IPS DF 19.7 (cell line): ENCODE measurements around the gene PIAS1.
"Not testable (repeated sequence)": the region's sequence is repeated elsewhere in the genome, so short reads cannot be mapped to it uniquely, and the experiment has no call there.

Source experiments
- DNase-seq: peaks from one replicate; pipeline ENCODE4 v3.0.0-alpha.2; 2013; ENCODE audit warnings: low read depth, low spot score

PIAS1 gene

GRCh38 chr15:68203486-68203885 lies 149.4 kb downstream of the PIAS1 start:
- no peak for DNase-seq

GRCh38 chr15:68203956-68204355 lies 149.8 kb downstream of the PIAS1 start:
- no peak for DNase-seq

GRCh38 chr15:68204361-68204760 lies 150.2 kb downstream of the PIAS1 start:
- no peak for DNase-seq

GRCh38 chr15:68204776-68205557 lies 150.9 kb downstream of the PIAS1 start, which contains the start of gene CALML4:
TSS of gene CALML4 (minus strand) at chr15:68205332. CDS start at chr15:68205247, 85 bp downstream.
- DNase-seq: no peak

GRCh38 chr15:68205558-68205944 lies 151.4 kb downstream of the PIAS1 start:
- DNase-seq: no peak

GRCh38 chr15:68205954-68206539 lies 151.9 kb downstream of the PIAS1 start:
- peak; percentile 47 for DNase-seq

GRCh38 chr15:68206711-68207151 lies 152.6 kb downstream of the PIAS1 start:
- no peak for DNase-seq

- DNase-seq: no peak
These were observed 153.2 kb downstream of the PIAS1 start for GRCh38 chr15:68207176-68207935.

- no peak for DNase-seq
These were observed 154.0 kb downstream of the PIAS1 start for GRCh38 chr15:68208136-68208535.

- DNase-seq: no peak
These were observed 154.6 kb downstream of the PIAS1 start for GRCh38 chr15:68208636-68209240.

GRCh38 chr15:68209272-68209671 lies 155.2 kb downstream of the PIAS1 start:
- no peak for DNase-seq

GRCh38 chr15:68209735-68210408 lies 155.8 kb downstream of the PIAS1 start:
- no peak for DNase-seq

- DNase-seq: no peak
These were observed 156.3 kb downstream of the PIAS1 start for GRCh38 chr15:68210409-68210756.

- no peak for DNase-seq
These were observed 156.9 kb downstream of the PIAS1 start for GRCh38 chr15:68210821-68211655.

GRCh38 chr15:68211656-68212320 lies 157.7 kb downstream of the PIAS1 start:
- DNase-seq: no peak

GRCh38 chr15:68213491-68213845 lies 159.4 kb downstream of the PIAS1 start:
- DNase-seq: not testable (repeated sequence)

GRCh38 chr15:68213991-68214837 lies 160.1 kb downstream of the PIAS1 start:
- no peak for DNase-seq

GRCh38 chr15:68214838-68215254 lies 160.7 kb downstream of the PIAS1 start:
- no peak for DNase-seq

- DNase-seq: no peak
These were observed 163.2 kb downstream of the PIAS1 start for GRCh38 chr15:68217341-68217740.
